Coronary artery (tissue), 2 donors: Measurements from ENCODE around the gene TRIP13.
"Not testable (repeated sequence)": the region's sequence is repeated elsewhere in the genome, so short reads cannot be mapped to it uniquely, and the experiment has no call there.

ENCODE experiments used
- DNase-seq: peaks from one replicate; pipeline ENCODE4 v3.0.0-alpha.2; 2017; ENCODE audit warnings: low spot score
- H3K27ac ChIP-seq, 2 donors: fragments of 200-600 bp; sonication (generic); one replicate each; pipeline ENCODE4 v1.5.1; 2016 to 2019
- H3K4me3 ChIP-seq: fragments of 200-600 bp; sonication (generic); 2 replicates; pipeline ENCODE4 v1.5.1; 2016; ENCODE audit warnings: mild to moderate bottlenecking, moderate library complexity
- CTCF ChIP-seq: fragments of 200-600 bp; sonication (generic); IDR thresholded peaks from one replicate; pipeline ENCODE4 v1.5.1; 2019; ENCODE audit warnings: antibody characterized with exemption

Gene TRIP13

GRCh38 chr5:921456-922435 is 29.1 kb downstream of the TRIP13 start:
- H3K27ac ChIP-seq: no peak overlapping the region
- no peak for DNase-seq
- no peak for TF ChIP-seq CTCF
- no peak overlapping the region for H3K4me3 ChIP-seq

- DNase-seq: peak; percentile 63
- TF ChIP-seq CTCF: no peak
- no peak overlapping the region for H3K27ac ChIP-seq
- H3K4me3 ChIP-seq: no peak overlapping the region
Observed at GRCh38 chr5:922436-923280, 30.0 kb downstream of the TRIP13 start.

- no peak overlapping the region for H3K27ac ChIP-seq
- TF ChIP-seq CTCF: peak; percentile 28
- no peak overlapping the region for H3K4me3 ChIP-seq
- peak; percentile 76 for DNase-seq
Observed at GRCh38 chr5:923281-923873, 30.7 kb downstream of the TRIP13 start.

- no peak for TF ChIP-seq CTCF
- DNase-seq: peak; percentile 67
Observed at GRCh38 chr5:926417-927171, 33.9 kb downstream of the TRIP13 start.

GRCh38 chr5:927172-928015 is 34.7 kb downstream of the TRIP13 start:
- no peak for TF ChIP-seq CTCF
- DNase-seq: no peak
- no peak overlapping the region for H3K27ac ChIP-seq
- peak overlapping the region; percentile 58 for H3K4me3 ChIP-seq

More at GRCh38 chr5:926417-927171, 33.9 kb downstream of the TRIP13 start:
- Histone ChIP-seq H3K4me3 (peak overlapping the region; percentile 58), H3K27ac (no peak overlapping the region)

- DNase-seq, H3K4me3 ChIP-seq, H3K27ac ChIP-seq: not testable (repeated sequence)
Observed at GRCh38 chr5:929182-929581, 36.5 kb downstream of the TRIP13 start.
